ENCODE results near the gene CCSAP. TPM values are rescaled to one million over a fixed set of nuclear protein-coding genes. Genes with fewer than 3 reads are reported as not detected.
A peak's percentile ranks its signal among the peaks of the same experiment; 100 is the strongest.

Gene CCSAP
- total and polyA plus RNA-seq, 2 of the 4 experiments (the other 2 are of a cell fraction), result 2.3 to 3.8 TPM

GRCh38 chr1:229282295-229282823 lies 60.5 kb downstream of the CCSAP start:
- dilution Hi-C loops (cut with HindIII; ENCODE audit: low sequenced_read_pairs, unreplicated experiment), result no loop called here
- Histone ChIP-seq H3K56ac (ENCODE audit: extremely low read depth, insufficient read depth, low read length) (no peak overlapping the region), H2BK5ac (ENCODE audit: low read depth, low read length, poor library complexity, severe bottlenecking) (peak overlapping the region; percentile 74), H4K5ac (ENCODE audit: low read depth, low read length) (no peak overlapping the region; the same call in 1 of the 2 replicates), H2BK20ac (ENCODE audit: low read depth, low read length) (no peak overlapping the region), H3K4me2 (ENCODE audit: low read depth, low read length) (no peak overlapping the region), H3K18ac (ENCODE audit: low read depth, low read length) (no peak overlapping the region), H3K4ac (ENCODE audit: low read depth, low read length) (no peak overlapping the region), H3K27ac (ENCODE audit: insufficient read depth, low read length) (no peak overlapping the region), H2BK15ac (ENCODE audit: low read depth, low read length) (no peak overlapping the region), H3K23ac (ENCODE audit: low read depth, low read length) (peak overlapping the region; percentile 23; the same call in 1 of the 2 replicates), H3K4me1 (ENCODE audit: control insufficient read depth, insufficient read depth, low read length) (peaks cover 13% of the 10 kb centered on the region), H4K20me1 (ENCODE audit: insufficient read depth, low read length) (peaks cover 31% of the 10 kb centered on the region), H3K9me3 (ENCODE audit: control insufficient read depth, insufficient read depth, low read length) (no peaks in the 10 kb centered on the region), H3K4me3 (ENCODE audit: insufficient read depth, low read depth, low read length) (no peak overlapping the region), H2AFZ (replicated peaks; ENCODE audit: low read length, poor library complexity) (no peak overlapping the region), H3K14ac (replicated peaks; ENCODE audit: low read depth, low read length) (no peak overlapping the region), H3K27me3 (ENCODE audit: control insufficient read depth, insufficient read depth, low read length) (no peaks in the 10 kb centered on the region), H3K79me1 (ENCODE audit: low read depth in 1 of 2, low read length in 2 of 2) (peaks cover 38 to 76% of the 10 kb centered on the region in 2 experiments), H3K9ac (ENCODE audit: low read depth, low read length) (no peak overlapping the region), H2BK120ac (ENCODE audit: low read depth, low read length) (no peak overlapping the region), H2AK9ac (replicated peaks; ENCODE audit: low read depth, low read length, poor library complexity) (no peak overlapping the region), H2AK5ac (ENCODE audit: low read depth, low read length) (no peak overlapping the region), H3K9me1 (ENCODE audit: insufficient read depth, low read length) (peaks cover 11% of the 10 kb centered on the region; the same call in 1 of the 2 replicates), H4K91ac (ENCODE audit: insufficient read depth, low read depth, low read length) (no peak overlapping the region), H4K8ac (ENCODE audit: low read depth in 2 of 2, low read length in 2 of 2) (no peak overlapping the region; a peak in 1 of 4 replicates), H3K36me3 (ENCODE audit: control insufficient read depth, insufficient read depth, low read length) (0 out of 2 replicates have a peak, but pooled peaks cover 2% of the 10 kb centered on the region)
- intact Hi-C loops (cut with micrococcal nuclease), result no loop called here
- in situ Hi-C loops (cut with MboI; ENCODE audit: low sequenced_read_pairs), result no loop called here
- BruUV-seq (replicated peaks), result no TSS peak
- TF ChIP-seq, protein P1, sequence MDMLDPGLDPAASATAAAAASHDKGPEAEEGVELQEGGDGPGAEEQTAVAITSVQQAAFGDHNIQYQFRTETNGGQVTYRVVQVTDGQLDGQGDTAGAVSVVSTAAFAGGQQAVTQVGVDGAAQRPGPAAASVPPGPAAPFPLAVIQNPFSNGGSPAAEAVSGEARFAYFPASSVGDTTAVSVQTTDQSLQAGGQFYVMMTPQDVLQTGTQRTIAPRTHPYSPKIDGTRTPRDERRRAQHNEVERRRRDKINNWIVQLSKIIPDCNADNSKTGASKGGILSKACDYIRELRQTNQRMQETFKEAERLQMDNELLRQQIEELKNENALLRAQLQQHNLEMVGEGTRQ (IDR thresholded peaks at IDR 0.05; ENCODE audit: low read depth, low read length), result no peak
- TF ChIP-seq CEBPB (IDR thresholded peaks at IDR 0.05; ENCODE audit: low read depth, low read length) (no peak), POLR2A (IDR thresholded peaks at IDR 0.05; ENCODE audit: low read depth, low read length) (no peak), CTCF (conservative IDR thresholded peaks at IDR 0.05; ENCODE audit: low read depth, low read length) (no peak), MAZ (IDR thresholded peaks at IDR 0.05; ENCODE audit: borderline replicate concordance, low read depth, low read length) (no peak)
- no CpG with 5 or more reads among the region's 1 CpG for WGBS, 2 experiments (ENCODE audit: extremely low coverage in 2 of 2, insufficient read length in 1 of 2)
- ChIA-PET CTCF (no interaction called here), POLR2A (ENCODE audit: unreplicated experiment) (no interaction called here)
- ATAC-seq (ENCODE audit: low read depth) (no peak), DNase-seq (no peak)

Measured in IMR-90 (cell line).